ENCODE results near the gene GPR107. TPM values are rescaled to one million over a fixed set of nuclear protein-coding genes. Genes with fewer than 3 reads are reported as not detected.

GPR107 gene
- total and polyA plus RNA-seq, 8 donors, result 5.1 to 19.8 (median 15.1) TPM

DNA sequence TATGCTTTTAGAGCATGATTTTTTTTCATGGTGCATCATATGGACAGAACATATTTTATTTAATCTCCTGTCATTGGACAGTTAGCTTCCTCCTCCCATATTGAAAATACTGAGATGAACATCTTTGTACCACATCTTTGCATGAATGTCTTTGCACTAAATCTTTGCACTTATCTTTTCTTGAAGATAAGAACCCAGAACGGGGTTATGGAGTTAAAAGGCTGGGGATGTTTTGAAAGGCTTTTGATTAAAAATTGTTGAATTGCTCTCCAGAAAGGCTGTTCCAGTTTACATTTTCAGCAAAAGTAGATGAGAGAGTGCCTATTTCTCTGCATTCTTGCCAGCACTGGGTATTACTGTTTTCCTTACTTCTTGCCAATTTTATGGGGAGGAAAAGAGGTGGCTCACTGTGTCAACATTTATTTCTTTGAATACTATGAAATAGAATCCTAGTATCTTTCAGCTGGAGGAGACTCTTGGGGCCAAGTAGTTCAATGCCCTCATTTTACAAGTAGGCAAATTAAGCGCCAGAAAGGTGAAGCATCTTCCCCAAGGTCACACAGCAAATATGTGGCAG, 125.7 kb downstream of the GPR107 start:
- ATAC-seq (no peak), FAIRE-seq (no peak), DNase-seq (no peak)
- H3K36me3 ChIP-seq, result no peaks in the 10 kb centered on the region
- TF ChIP-seq, protein P1, sequence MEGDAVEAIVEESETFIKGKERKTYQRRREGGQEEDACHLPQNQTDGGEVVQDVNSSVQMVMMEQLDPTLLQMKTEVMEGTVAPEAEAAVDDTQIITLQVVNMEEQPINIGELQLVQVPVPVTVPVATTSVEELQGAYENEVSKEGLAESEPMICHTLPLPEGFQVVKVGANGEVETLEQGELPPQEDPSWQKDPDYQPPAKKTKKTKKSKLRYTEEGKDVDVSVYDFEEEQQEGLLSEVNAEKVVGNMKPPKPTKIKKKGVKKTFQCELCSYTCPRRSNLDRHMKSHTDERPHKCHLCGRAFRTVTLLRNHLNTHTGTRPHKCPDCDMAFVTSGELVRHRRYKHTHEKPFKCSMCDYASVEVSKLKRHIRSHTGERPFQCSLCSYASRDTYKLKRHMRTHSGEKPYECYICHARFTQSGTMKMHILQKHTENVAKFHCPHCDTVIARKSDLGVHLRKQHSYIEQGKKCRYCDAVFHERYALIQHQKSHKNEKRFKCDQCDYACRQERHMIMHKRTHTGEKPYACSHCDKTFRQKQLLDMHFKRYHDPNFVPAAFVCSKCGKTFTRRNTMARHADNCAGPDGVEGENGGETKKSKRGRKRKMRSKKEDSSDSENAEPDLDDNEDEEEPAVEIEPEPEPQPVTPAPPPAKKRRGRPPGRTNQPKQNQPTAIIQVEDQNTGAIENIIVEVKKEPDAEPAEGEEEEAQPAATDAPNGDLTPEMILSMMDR (IDR thresholded peaks at IDR 0.05), result no peak
- H3K27me3 ChIP-seq, result no peaks in the 10 kb centered on the region
- H3K4me3 ChIP-seq, result no peak overlapping the region
- H3K27ac ChIP-seq, result no peak overlapping the region
- WGBS, 2 donors, result 86 to 87% methylated on average over 2 of the region's 2 CpGs
- intact Hi-C loops (cut with DNase I), result no loop called here
- H3K9me3 ChIP-seq, result no peaks in the 10 kb centered on the region
- no peaks in the 10 kb centered on the region for H3K4me1 ChIP-seq

- TF ChIP-seq, protein P1 (IDR thresholded peaks at IDR 0.05), result no peak
- Histone ChIP-seq H3K27ac (no peak overlapping the region), H3K27me3 (no peaks in the 10 kb centered on the region), H3K9me3 (no peaks in the 10 kb centered on the region), H3K4me3 (no peak overlapping the region), H3K36me3 (no peaks in the 10 kb centered on the region), H3K4me1 (no peaks in the 10 kb centered on the region)
- FAIRE-seq (no peak), DNase-seq (no peak), ATAC-seq (no peak)
- WGBS, 2 donors, result 85% methylated on average over 12 of the region's 12 CpGs
- intact Hi-C loops (cut with DNase I), result no loop called here
These were observed 126.8 kb downstream of the GPR107 start for GRCh38 chr9:130180516-130180915.

DNA sequence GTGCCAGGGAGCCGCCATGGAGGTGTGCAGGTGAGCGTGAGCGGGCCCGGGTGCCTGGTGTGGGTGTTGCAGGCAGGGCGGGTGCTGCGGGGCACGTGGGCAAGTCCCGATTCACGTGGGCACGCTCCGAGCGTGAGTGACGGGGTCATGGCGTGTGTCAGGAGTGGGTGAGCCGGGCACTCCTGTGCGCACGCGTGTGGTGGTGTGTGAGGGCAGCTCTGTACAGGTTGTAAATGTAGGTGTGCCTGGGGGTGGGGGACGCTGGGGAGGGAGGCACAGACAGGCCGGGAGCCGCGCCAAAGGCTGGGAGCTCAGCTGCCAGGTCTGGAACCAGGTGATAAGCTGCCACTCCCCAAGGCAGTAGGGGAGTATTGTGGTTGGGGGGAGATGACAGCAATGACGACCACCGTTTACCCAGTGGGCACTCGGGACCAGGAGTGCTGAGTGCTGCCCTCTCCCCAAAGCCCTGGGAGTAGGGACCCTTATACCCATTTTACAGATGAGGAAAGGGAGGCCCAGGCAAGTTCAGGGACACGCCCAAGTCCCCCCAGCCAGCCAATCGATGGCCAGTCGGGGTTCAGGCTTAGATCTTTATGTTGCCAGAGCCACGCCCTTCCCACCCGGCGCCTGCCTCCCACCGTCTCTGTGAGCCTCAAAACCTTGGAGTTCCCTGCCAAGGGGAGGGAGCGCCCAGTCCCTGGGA, 128.1 kb downstream of the GPR107 start:
- H3K27ac ChIP-seq, result peak overlapping the region in 3 of 4 donors; percentile 45 to 71 (median 70)
- ATAC-seq, result peak; percentile 63 to 76 (median 65)
- no peaks in the 10 kb centered on the region for H3K27me3 ChIP-seq
- TF ChIP-seq, protein P1 (IDR thresholded peaks at IDR 0.05), result no peak
- no peaks in the 10 kb centered on the region for H3K4me1 ChIP-seq
- no peaks in the 10 kb centered on the region for H3K36me3 ChIP-seq
- 69 to 71% methylated on average over 32 to 33 of the region's 33 CpGs for WGBS, 2 donors
- no peaks in the 10 kb centered on the region for H3K9me3 ChIP-seq
- H3K4me3 ChIP-seq, result no peak overlapping the region
- DNase-seq, result peak in 4 of 6 donors; percentile 61 to 87 (median 76)
- intact Hi-C loops (cut with DNase I), result no loop called here
- FAIRE-seq, result no peak

DNA sequence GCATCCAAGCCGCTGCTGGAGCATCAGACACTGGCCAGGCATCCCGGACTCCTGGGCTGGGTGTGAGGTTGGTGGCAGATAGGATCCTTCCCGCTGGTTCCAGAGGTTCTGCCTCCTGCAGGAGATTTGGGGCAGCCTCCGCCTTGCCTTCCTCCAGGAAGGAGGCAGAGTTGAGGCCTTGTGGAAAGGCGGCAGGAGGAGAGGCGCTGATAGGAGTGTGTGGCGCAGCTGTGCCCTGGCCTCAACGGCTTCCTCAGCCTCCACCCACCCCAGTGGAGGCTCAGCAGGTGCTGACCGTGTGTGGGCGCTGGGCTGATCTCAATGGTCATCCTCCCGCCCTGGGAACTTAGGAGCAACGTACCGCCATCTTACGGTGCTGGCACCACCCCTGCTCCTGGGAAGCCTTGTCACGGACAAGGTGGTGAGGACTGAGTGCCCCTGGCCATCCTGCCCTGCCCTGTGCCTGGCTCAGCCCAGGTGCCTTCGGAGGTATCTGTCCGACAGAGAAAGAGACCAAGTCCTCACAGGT, 128.7 kb downstream of the GPR107 start:
- DNase-seq (no peak), FAIRE-seq (no peak), ATAC-seq (no peak)
- no peaks in the 10 kb centered on the region for H3K27me3 ChIP-seq
- peak overlapping the region; percentile 45 to 71 (median 60) for H3K27ac ChIP-seq
- H3K4me3 ChIP-seq, result no peak overlapping the region
- H3K4me1 ChIP-seq, result no peaks in the 10 kb centered on the region
- no peaks in the 10 kb centered on the region for H3K36me3 ChIP-seq
- no peaks in the 10 kb centered on the region for H3K9me3 ChIP-seq
- intact Hi-C loops (cut with DNase I), result no loop called here
- 87% methylated on average over 17 of the region's 17 CpGs for WGBS, 2 donors
- TF ChIP-seq, protein P1 (IDR thresholded peaks at IDR 0.05), result no peak

Data from pancreas (tissue), 10 donors.